ENCODE data around the gene SPAG9.
"Not testable (repeated sequence)": the region's sequence is repeated elsewhere in the genome, so short reads cannot be mapped to it uniquely, and the experiment has no call there.

SPAG9 gene

DNA sequence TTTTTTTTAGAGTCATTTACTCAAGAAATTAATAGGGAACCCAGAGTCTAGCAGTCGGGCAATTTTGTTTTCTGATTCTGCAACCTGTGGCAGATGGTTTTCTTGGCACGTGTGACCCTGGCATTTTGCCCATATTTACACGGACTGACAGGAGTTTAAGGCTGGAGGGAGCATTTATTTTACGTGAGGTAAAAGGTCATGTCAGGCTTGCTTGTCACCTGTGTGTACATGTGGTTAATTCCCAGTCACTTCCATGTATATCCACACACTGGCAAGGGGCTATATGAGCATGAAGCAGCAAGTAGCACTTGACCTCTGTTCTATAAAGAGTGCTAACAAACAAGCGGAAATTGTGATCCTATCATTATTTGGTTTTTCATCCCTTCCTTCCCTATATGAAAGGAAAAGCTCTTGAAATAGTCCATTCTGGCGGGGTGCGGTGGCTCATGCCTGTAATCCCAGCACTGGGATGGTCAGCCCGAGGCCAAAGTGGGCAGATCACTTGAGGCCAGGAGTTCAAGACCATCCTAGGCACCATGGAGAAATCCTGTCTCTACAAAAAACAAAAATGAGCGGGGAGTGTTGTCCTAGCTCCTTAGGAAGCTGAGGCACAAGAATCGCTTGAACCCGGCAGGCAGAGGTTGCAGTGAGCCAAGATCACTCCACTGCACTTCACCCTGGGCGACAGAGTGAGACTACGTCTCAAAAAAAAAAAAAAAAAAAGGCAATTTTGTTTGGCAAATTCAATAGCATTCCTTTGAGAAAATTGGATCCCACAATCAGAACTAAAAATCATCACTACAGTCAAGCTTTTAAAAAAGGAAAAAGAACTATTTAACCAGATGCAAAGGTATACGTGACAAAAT lies 2.1 kb downstream of the SPAG9 start:
- Histone ChIP-seq H3K9ac (ENCODE audit: low read length) (peak overlapping the region; percentile 95; the same call in 1 of the 2 replicates), H3K4me3 (ENCODE audit: low read length) (peak overlapping the region; percentile 99), H3K9me3 (replicated peaks; ENCODE audit: insufficient read depth, low read length) (no peaks in the 10 kb centered on the region), H2AFZ (ENCODE audit: low read length) (no peak overlapping the region), H3K27me3 (replicated peaks; ENCODE audit: insufficient read depth, low read length) (no peaks in the 10 kb centered on the region), H3F3A (ENCODE audit: insufficient read depth, low read length) (peaks cover 28% of the 10 kb centered on the region), H3K4me2 (ENCODE audit: low read depth, low read length) (peak overlapping the region; percentile 70), H3K9me2 (replicated peaks; ENCODE audit: insufficient read depth, low read length) (no peaks in the 10 kb centered on the region), H3K36me3 (replicated peaks; ENCODE audit: insufficient read depth, low read length) (no peaks in the 10 kb centered on the region), H3K27ac (ENCODE audit: low read length) (no peak overlapping the region), H3K79me2 (ENCODE audit: low read length) (peaks cover 70% of the 10 kb centered on the region), H4K20me1 (ENCODE audit: insufficient read depth, low read length) (peaks cover 3% of the 10 kb centered on the region; the same call in 1 of the 2 replicates), H3K4me1 (ENCODE audit: low read length) (peaks cover 22% of the 10 kb centered on the region)
- no peak for TF ChIP-seq EZH2 (optimal IDR thresholded peaks at IDR 0.05; ENCODE audit: low read depth, low read length)
- no peak for DNase-seq

- H3K9me2 ChIP-seq (replicated peaks; ENCODE audit: insufficient read depth, low read length) = no peaks in the 10 kb centered on the region
- H3K4me3 ChIP-seq (ENCODE audit: low read length) = no peak overlapping the region
- peaks cover 98% of the 10 kb centered on the region for H3K79me2 ChIP-seq (ENCODE audit: low read length)
- H4K20me1 ChIP-seq (ENCODE audit: insufficient read depth, low read length) = peaks cover 3% of the 10 kb centered on the region; the same call in 1 of the 2 replicates
- H3K9ac ChIP-seq (ENCODE audit: low read length) = no peak overlapping the region
- TF ChIP-seq EZH2phosphoT487 (IDR thresholded peaks at IDR 0.05; ENCODE audit: low read length) = no peak
- TF ChIP-seq EZH2 (optimal IDR thresholded peaks at IDR 0.05; ENCODE audit: low read depth, low read length) = no peak
- no peak for TF ChIP-seq CTCF (IDR thresholded peaks at IDR 0.05; ENCODE audit: low read length)
- no peaks in the 10 kb centered on the region for H3K36me3 ChIP-seq (replicated peaks; ENCODE audit: insufficient read depth, low read length)
- H3K9me3 ChIP-seq (replicated peaks; ENCODE audit: insufficient read depth, low read length) = no peaks in the 10 kb centered on the region
- no peaks in the 10 kb centered on the region for H3K27me3 ChIP-seq (replicated peaks; ENCODE audit: insufficient read depth, low read length)
- H3K4me1 ChIP-seq (ENCODE audit: low read length) = peaks cover 17% of the 10 kb centered on the region
- no peak overlapping the region for H2AFZ ChIP-seq (ENCODE audit: low read length)
- peaks cover 12% of the 10 kb centered on the region for H3F3A ChIP-seq (ENCODE audit: insufficient read depth, low read length)
- no peak for DNase-seq
- H3K4me2 ChIP-seq (ENCODE audit: low read depth, low read length) = no peak overlapping the region
- no peak overlapping the region for H3K27ac ChIP-seq (ENCODE audit: low read length)
Measured at GRCh38 chr17:51115179-51115578, 5.5 kb downstream of the SPAG9 start.

GRCh38 chr17:51112303-51113222 lies 8.1 kb downstream of the SPAG9 start:
- H3K36me3 ChIP-seq (replicated peaks; ENCODE audit: insufficient read depth, low read length); H3K27ac ChIP-seq (ENCODE audit: low read length); H3K9me3 ChIP-seq (replicated peaks; ENCODE audit: insufficient read depth, low read length); H2AFZ ChIP-seq (ENCODE audit: low read length); H3K9me2 ChIP-seq (replicated peaks; ENCODE audit: insufficient read depth, low read length); H3F3A ChIP-seq (ENCODE audit: insufficient read depth, low read length); H4K20me1 ChIP-seq (ENCODE audit: insufficient read depth, low read length); H3K9ac ChIP-seq (ENCODE audit: low read length); H3K4me2 ChIP-seq (ENCODE audit: low read depth, low read length); DNase-seq; H3K4me1 ChIP-seq (ENCODE audit: low read length); H3K27me3 ChIP-seq (replicated peaks; ENCODE audit: insufficient read depth, low read length); H3K4me3 ChIP-seq (ENCODE audit: low read length): not testable (repeated sequence)
- peaks cover 95% of the 10 kb centered on the region for H3K79me2 ChIP-seq (ENCODE audit: low read length)

- peaks cover 88% of the 10 kb centered on the region for H3K79me2 ChIP-seq (ENCODE audit: low read length)
- H3K9ac ChIP-seq (ENCODE audit: low read length) = no peak overlapping the region
- no peak overlapping the region for H3K4me2 ChIP-seq (ENCODE audit: low read depth, low read length)
- H3F3A ChIP-seq (ENCODE audit: insufficient read depth, low read length) = no peaks in the 10 kb centered on the region
- H3K9me2 ChIP-seq (replicated peaks; ENCODE audit: insufficient read depth, low read length) = no peaks in the 10 kb centered on the region
- H3K9me3 ChIP-seq (replicated peaks; ENCODE audit: insufficient read depth, low read length) = no peaks in the 10 kb centered on the region
- H3K36me3 ChIP-seq (replicated peaks; ENCODE audit: insufficient read depth, low read length) = no peaks in the 10 kb centered on the region
- TF ChIP-seq EZH2 (optimal IDR thresholded peaks at IDR 0.05; ENCODE audit: low read depth, low read length) (no peak), EZH2phosphoT487 (IDR thresholded peaks at IDR 0.05; ENCODE audit: low read length) (no peak), CTCF (IDR thresholded peaks at IDR 0.05; ENCODE audit: low read length) (no peak)
- no peaks in the 10 kb centered on the region for H4K20me1 ChIP-seq (ENCODE audit: insufficient read depth, low read length)
- DNase-seq = no peak
- H3K4me1 ChIP-seq (ENCODE audit: low read length) = peaks cover 8% of the 10 kb centered on the region; the same call in 1 of the 2 replicates
- no peak overlapping the region for H3K4me3 ChIP-seq (ENCODE audit: low read length)
- no peak overlapping the region for H2AFZ ChIP-seq (ENCODE audit: low read length)
- no peak overlapping the region for H3K27ac ChIP-seq (ENCODE audit: low read length)
- H3K27me3 ChIP-seq (replicated peaks; ENCODE audit: insufficient read depth, low read length) = no peaks in the 10 kb centered on the region
Measured at GRCh38 chr17:51107778-51108177, 12.9 kb downstream of the SPAG9 start.

All from MM.1S (cell line).